ENCODE results near the gene CXCL12. TPM values are rescaled to one million over a fixed set of nuclear protein-coding genes. Genes with fewer than 3 reads are reported as not detected.

The CXCL12 gene
- total and polyA plus RNA-seq, 2 donors (not counting 3 experiments of a cell fraction or from before 2014, with no cell fraction given), result 0.35 to 1.4 TPM

DNA sequence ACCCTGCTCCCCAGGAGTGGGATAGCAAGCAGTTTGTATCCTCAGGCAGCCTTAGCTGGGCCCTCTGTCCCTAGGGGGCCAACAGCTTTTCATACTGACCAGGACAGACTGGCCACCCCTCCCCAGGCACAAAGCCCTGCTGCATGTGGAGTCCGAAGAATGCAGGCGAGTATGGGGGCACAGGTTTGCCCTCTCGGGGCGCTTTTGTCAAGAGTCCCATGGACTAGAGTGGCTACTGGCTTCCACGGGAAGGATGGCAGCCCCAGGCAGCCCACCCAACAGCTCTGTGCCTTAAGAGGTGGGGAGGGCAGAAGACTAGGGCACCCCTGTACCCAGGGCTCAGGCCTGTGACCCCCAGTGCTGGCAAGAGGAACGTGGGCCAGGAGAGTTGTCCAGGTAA is 10.7 kb downstream of the CXCL12 start:
- Histone ChIP-seq H3K4me2 (ENCODE audit: insufficient read depth, low read length) (no peak overlapping the region), H3K9ac (replicated peaks; ENCODE audit: extremely low read depth, insufficient read depth, low read length) (no peak overlapping the region), H3K79me2 (ENCODE audit: control insufficient read depth, insufficient read depth, low read length) (no peaks in the 10 kb centered on the region), H3K9me1 (replicated peaks; ENCODE audit: control insufficient read depth, extremely low read depth, insufficient read depth, low read length) (no peaks in the 10 kb centered on the region), H3K4me3 (replicated peaks in 1 of 3; ENCODE audit: insufficient read depth in 1 of 3, low read depth in 1 of 3, low read length in 3 of 3) (no peak overlapping the region), H3K9me3 (replicated peaks; ENCODE audit: control insufficient read depth, insufficient read depth, low read length) (no peaks in the 10 kb centered on the region), H4K20me1 (replicated peaks; ENCODE audit: control insufficient read depth, extremely low read depth, insufficient read depth, low read length) (no peaks in the 10 kb centered on the region), H2AFZ (ENCODE audit: low read depth, low read length) (no peak overlapping the region), H3K27me3 (ENCODE audit: control insufficient read depth in 2 of 2, insufficient read depth in 2 of 2, low read length in 2 of 2) (no peaks in the 10 kb centered on the region), H3K4me1 (ENCODE audit: control insufficient read depth, extremely low read depth, insufficient read depth, low read length) (no peaks in the 10 kb centered on the region), H3K27ac (ENCODE audit: insufficient read depth, low read depth, low read length) (no peak overlapping the region), H3K36me3 (ENCODE audit: control insufficient read depth in 2 of 2, extremely low read depth in 1 of 2, insufficient read depth in 2 of 2, low read length in 2 of 2) (no peaks in the 10 kb centered on the region)
- dilution Hi-C loops (cut with MboI; ENCODE audit: extremely low pct_ligation_motif_present, low sequenced_read_pairs), result no loop called here
- ChIA-PET POLR2A (no interaction called here), CTCF (no interaction called here)
- TF ChIP-seq EZH2 (IDR thresholded peaks at IDR 0.05; ENCODE audit: borderline replicate concordance, low read depth, low read length, severe bottlenecking), result no peak
- TF ChIP-seq POLR2A (IDR thresholded peaks at IDR 0.05; ENCODE audit: low read depth, low read length), result no peak
- TF ChIP-seq, protein P1, sequence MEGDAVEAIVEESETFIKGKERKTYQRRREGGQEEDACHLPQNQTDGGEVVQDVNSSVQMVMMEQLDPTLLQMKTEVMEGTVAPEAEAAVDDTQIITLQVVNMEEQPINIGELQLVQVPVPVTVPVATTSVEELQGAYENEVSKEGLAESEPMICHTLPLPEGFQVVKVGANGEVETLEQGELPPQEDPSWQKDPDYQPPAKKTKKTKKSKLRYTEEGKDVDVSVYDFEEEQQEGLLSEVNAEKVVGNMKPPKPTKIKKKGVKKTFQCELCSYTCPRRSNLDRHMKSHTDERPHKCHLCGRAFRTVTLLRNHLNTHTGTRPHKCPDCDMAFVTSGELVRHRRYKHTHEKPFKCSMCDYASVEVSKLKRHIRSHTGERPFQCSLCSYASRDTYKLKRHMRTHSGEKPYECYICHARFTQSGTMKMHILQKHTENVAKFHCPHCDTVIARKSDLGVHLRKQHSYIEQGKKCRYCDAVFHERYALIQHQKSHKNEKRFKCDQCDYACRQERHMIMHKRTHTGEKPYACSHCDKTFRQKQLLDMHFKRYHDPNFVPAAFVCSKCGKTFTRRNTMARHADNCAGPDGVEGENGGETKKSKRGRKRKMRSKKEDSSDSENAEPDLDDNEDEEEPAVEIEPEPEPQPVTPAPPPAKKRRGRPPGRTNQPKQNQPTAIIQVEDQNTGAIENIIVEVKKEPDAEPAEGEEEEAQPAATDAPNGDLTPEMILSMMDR (IDR thresholded peaks at IDR 0.05; ENCODE audit: extremely low read depth in 1 of 2, insufficient read depth in 1 of 2, low read depth in 1 of 2, low read length in 2 of 2), result no peak
- no peak for TF ChIP-seq FOS (IDR thresholded peaks at IDR 0.05; ENCODE audit: borderline replicate concordance, insufficient read depth, low read length)
- no peak for TF ChIP-seq MYC (IDR thresholded peaks at IDR 0.05; ENCODE audit: low read depth, low read length)
- TF ChIP-seq, protein P2, sequence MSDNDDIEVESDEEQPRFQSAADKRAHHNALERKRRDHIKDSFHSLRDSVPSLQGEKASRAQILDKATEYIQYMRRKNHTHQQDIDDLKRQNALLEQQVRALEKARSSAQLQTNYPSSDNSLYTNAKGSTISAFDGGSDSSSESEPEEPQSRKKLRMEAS (IDR thresholded peaks at IDR 0.05; ENCODE audit: insufficient read depth, insufficient read length), result no peak
- no peak for TF ChIP-seq GATA2 (IDR thresholded peaks at IDR 0.05; ENCODE audit: insufficient read depth, insufficient read length, low read depth, low read length)
- no peak for TF ChIP-seq POLR2AphosphoS5 (IDR thresholded peaks at IDR 0.05; ENCODE audit: insufficient read depth, low read depth, low read length)
- no peak for TF ChIP-seq JUN (IDR thresholded peaks at IDR 0.05; ENCODE audit: borderline replicate concordance, insufficient read depth, insufficient read length, low read depth)
- no TSS peak for BruUV-seq (replicated peaks)
- DNase-seq (ENCODE audit: low read depth, low spot score), result no peak
- intact Hi-C loops (cut with micrococcal nuclease), result no loop called here
- no peak for FAIRE-seq

All from endothelial cell of umbilical vein (primary cell).